ENCODE results near the gene SEZ6L2.
A peak's percentile ranks its signal among the peaks of the same experiment; 100 is the strongest.
"Not testable (repeated sequence)": the region's sequence is repeated elsewhere in the genome, so short reads cannot be mapped to it uniquely, and the experiment has no call there.

Gene SEZ6L2

GRCh38 chr16:29891525-29892457, 7.6 kb downstream of the SEZ6L2 start:
- no peak for DNase-seq (ENCODE audit: low read depth)

- DNase-seq (ENCODE audit: low read depth) = not testable (repeated sequence)
These were observed 10.0 kb downstream of the SEZ6L2 start for GRCh38 chr16:29889372-29889771.

- DNase-seq (ENCODE audit: low read depth) = no peak
These were observed 15.4 kb downstream of the SEZ6L2 start for GRCh38 chr16:29883987-29884386.

GRCh38 chr16:29881050-29881449, 18.3 kb downstream of the SEZ6L2 start:
- no peak for DNase-seq (ENCODE audit: low read depth)

- DNase-seq (ENCODE audit: low read depth) = no peak
These were observed 21.2 kb downstream of the SEZ6L2 start for GRCh38 chr16:29878172-29878571.

GRCh38 chr16:29877266-29877961, 21.9 kb downstream of the SEZ6L2 start:
- peak; percentile 3 for DNase-seq (ENCODE audit: low read depth)

GRCh38 chr16:29876594-29877249, 22.6 kb downstream of the SEZ6L2 start:
- no peak for DNase-seq (ENCODE audit: low read depth)

GRCh38 chr16:29876217-29876593, 23.1 kb downstream of the SEZ6L2 start:
- DNase-seq (ENCODE audit: low read depth) = no peak

GRCh38 chr16:29875206-29875605, 24.1 kb downstream of the SEZ6L2 start:
- DNase-seq (ENCODE audit: low read depth) = no peak

GRCh38 chr16:29873319-29873718, 26.0 kb downstream of the SEZ6L2 start:
- DNase-seq (ENCODE audit: low read depth) = no peak

- DNase-seq (ENCODE audit: low read depth) = no peak
These were observed 27.4 kb downstream of the SEZ6L2 start for GRCh38 chr16:29871822-29872546.

GRCh38 chr16:29869067-29869466, 30.3 kb downstream of the SEZ6L2 start:
- DNase-seq (ENCODE audit: low read depth) = not testable (repeated sequence)

- no peak for DNase-seq (ENCODE audit: low read depth)
These were observed 30.8 kb downstream of the SEZ6L2 start for GRCh38 chr16:29868396-29869009.

- no peak for DNase-seq (ENCODE audit: low read depth)
These were observed 35.1 kb downstream of the SEZ6L2 start for GRCh38 chr16:29864205-29864604.

GRCh38 chr16:29863669-29863984, 35.7 kb downstream of the SEZ6L2 start:
- DNase-seq (ENCODE audit: low read depth) = no peak

- peak; percentile 94 for DNase-seq (ENCODE audit: low read depth)
These were observed 36.3 kb downstream of the SEZ6L2 start, which contains the start of gene CDIPT for GRCh38 chr16:29862884-29863668. CDIPT (minus strand) TSS chr16:29863226; CDS start chr16:29862857, 369 bp downstream.

- no peak for DNase-seq (ENCODE audit: low read depth)
These were observed 36.9 kb downstream of the SEZ6L2 start for GRCh38 chr16:29862383-29862883.

- DNase-seq (ENCODE audit: low read depth) = no peak
These were observed 39.1 kb downstream of the SEZ6L2 start for GRCh38 chr16:29860218-29860617.

- DNase-seq (ENCODE audit: low read depth) = no peak
These were observed 40.4 kb downstream of the SEZ6L2 start for GRCh38 chr16:29858974-29859373.

GRCh38 chr16:29858149-29858849, 41.1 kb downstream of the SEZ6L2 start:
- DNase-seq (ENCODE audit: low read depth) = no peak
